GM19468 (cell line): ENCODE results near the gene WDR82.
A peak's percentile ranks its signal among the peaks of the same experiment; 100 is the strongest.

Experiments used
- ATAC-seq: cut with Tn5 transposase; IDR thresholded peaks from one replicate; pipeline ENCODE4 v1.9.1; 2021; ENCODE audit warnings: mild to moderate bottlenecking, moderate library complexity, moderate number of reproducible peaks; ENCODE audit not compliant: unreplicated experiment; ENCODE audit errors: extremely low read depth

WDR82 gene, protein sequence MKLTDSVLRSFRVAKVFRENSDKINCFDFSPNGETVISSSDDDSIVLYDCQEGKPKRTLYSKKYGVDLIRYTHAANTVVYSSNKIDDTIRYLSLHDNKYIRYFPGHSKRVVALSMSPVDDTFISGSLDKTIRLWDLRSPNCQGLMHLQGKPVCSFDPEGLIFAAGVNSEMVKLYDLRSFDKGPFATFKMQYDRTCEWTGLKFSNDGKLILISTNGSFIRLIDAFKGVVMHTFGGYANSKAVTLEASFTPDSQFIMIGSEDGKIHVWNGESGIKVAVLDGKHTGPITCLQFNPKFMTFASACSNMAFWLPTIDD

DNA sequence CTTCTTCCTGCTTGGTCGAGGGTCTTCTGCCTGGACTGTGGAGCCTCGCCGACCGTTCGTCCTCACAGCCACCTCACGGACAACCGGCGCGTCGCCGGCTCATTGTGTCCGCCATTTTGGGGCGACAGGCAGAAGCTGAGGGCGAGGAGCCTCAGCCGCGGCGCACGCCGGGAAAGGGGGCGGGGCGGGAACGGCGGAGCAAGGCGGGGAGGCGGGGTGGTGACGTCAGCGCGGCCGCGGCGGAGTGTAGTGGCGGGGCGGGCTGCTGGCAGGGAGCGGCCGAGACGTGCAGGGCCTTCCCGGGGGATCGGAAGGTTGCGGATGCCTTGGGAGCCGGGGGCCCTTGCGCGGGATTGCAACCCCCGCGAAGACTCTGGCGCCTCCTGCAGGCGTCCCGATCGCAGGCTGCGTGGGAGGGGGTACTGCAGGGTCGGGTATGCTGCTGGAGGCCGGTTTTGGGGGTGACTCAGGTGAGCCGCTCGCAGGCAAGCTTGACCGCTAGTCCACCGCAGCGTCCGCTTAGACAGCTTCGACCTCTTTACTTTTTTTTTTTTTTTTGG lies at the start of gene WDR82:
Gene WDR82 (minus strand): TSS at position 140 of the 560 bp plus-strand sequence. CDS start 288 bp downstream, outside the sequence.
- ATAC-seq, result peak; percentile 57

DNA sequence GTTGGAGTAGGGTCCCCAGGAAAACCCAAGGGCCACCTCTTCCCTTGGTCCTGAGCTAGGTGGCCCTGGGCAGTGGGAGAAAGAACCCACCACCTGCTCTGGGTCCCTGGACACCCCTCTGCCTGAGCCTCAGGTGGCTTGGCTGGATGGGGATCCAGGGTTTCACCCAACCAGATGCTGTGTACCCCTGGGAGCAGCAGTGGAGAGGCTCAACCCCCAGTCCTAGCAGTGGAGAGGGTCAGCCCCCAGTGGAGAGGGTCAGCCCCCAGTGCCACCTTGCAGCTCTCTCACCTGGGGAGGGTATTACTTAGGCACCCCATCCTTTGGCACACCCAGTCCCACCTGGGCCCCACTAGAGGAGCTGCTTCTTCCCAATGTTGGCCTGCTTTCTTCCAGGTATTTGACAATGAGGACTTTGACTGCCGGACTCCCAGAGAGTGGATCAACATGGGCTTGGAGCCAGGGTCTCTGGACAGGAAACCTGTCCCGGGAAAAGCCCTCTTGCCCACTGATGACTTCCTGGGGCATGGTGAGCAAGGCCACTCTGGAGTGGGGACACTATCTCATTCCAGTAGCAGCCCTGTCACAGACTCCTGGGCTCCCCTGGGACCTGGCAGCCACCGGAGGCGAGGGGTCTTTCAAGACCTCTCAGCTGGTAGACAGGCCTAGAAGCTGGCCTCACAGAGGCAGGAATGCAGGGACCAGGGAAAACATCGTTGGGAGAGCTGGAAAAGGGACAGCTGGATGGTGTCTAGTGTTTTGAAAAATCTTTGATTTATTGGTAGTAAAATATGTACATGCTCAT lies 49.2 kb upstream of the WDR82 start:
- ATAC-seq, result no peak

DNA sequence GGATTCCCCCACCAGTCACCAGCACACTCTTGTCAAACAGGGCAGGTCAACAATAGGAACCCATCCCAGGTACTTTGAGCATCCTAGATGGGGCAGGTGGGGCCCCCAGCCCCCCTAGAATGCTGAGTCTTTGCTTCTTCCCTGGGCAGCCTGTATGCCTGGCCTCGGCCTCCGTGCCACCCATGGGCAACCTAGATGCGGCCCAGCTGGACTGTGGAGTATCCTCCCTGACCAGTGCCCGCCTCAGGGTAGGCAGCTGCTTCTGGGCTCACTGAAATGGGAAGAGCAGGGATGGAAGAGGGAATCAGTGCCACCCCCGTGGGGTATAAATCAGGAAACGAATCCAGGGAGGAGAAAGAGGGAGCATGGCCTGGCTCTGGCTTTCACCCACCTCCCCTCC lies 48.5 kb upstream of the WDR82 start:
- no peak for ATAC-seq

DNA sequence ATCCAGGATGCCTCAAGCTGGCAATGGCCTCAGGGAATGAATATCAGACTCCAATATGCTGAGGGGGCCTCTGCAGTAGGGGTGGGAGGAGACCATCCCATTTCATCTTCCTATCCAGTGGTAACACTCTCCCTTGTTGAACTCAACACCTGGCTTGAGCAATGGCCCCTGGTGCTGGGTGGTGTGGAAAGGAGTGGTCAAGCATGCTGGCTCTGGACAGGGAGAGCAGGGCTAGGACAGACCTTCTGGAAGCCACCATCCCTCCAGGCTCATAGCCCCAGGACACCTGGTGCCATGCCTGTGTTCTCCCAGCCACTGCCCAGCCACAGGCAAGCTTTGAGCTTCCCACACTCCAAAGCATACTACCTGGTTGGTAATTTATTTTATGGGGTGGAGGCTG lies 47.2 kb upstream of the WDR82 start:
- ATAC-seq, result no peak

DNA sequence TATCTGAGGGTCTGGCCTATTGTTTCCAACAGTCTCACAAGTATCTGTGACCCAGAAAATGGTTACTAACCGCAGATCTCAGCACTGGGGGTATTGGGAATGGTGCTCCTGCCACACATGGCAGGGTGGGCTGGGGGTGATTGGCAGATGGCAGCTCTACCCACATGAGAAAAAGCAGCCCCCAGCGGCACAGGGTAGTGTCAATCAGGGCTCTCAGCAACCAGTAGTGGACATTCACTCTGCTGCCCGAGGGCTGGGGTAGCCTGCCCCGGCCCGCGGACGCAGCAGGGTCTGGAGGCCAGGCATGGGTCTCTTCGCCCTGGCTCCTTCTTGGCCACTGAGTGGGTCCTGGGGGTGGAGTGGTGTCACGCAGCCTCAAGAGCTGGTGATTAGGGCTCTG lies 46.2 kb upstream of the WDR82 start:
- no peak for ATAC-seq

DNA sequence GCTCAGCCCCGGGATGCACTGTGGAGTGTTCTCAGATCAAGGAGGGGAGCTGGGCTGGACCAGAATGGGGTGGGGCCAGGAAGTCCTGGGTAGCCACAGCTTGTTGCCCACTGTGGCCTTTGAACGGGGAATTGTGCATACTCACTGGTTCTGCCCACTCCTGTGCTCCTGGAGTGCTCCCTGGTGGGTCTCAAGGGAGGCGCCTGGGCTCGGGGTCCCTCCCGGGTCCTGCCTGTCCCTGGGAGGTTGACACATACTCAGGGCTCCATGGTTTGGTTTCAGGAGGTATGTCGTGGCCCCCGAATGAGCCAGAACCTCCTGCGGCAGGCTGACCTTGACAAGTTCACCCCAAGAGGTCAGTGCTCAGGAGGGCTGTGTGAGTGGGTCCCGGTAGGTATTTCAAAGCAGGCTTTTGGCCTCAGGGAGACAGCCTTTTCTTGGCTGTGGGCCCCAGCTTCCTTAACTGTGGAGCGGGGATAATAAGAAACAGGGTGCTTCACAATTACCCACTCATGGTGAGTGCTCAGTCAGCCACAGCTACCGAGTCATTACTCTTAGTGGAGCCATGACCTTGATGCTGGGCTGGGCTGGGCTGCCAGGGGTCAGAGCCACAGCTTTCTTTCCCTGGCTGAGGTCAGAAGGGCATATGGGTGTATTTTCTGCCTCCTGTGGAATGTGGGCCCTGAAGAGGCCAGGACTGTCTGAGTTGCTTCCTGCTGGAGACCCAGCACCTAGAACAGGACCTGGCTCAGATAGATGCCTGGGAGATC lies 45.3 kb upstream of the WDR82 start:
- no peak for ATAC-seq

DNA sequence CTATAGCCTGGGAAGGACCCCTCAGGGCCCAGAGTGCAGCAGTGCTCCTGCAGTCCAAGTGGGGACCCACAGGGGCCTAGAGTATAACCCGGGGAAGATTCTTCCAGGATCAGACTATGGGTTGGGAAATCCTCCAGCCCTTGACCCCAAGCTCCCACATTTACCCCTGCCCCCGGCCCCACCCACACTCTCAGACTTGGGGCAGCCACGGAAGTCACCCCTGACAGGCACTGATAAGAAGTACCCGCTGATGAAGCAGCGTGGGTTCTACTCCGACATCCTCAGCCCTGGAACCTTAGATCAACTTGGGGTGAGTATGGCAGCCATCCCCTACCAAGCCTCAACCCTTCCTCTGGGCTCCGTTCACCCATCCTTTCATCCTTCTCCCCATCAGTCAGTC lies 44.0 kb upstream of the WDR82 start:
- no peak for ATAC-seq

DNA sequence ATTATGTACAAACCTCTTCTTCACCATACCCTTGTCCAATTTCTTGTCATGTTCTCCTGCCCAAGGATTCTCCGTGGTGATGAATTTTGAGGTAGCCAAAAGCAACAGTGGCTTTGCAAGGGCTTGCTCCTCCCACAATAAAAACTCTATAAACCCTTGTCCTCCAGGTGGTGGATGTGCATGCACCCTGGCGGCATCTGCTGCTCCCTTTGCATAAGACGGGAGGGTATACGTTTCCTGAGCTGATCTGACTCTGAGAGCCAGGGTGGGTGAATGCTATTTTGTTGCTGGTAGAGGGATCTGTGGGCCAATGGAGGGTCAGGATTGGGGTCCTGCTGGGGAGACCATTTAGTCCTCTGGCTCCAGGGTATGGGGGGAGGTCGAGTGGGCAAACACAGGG lies 43.0 kb upstream of the WDR82 start:
- ATAC-seq, result no peak

DNA sequence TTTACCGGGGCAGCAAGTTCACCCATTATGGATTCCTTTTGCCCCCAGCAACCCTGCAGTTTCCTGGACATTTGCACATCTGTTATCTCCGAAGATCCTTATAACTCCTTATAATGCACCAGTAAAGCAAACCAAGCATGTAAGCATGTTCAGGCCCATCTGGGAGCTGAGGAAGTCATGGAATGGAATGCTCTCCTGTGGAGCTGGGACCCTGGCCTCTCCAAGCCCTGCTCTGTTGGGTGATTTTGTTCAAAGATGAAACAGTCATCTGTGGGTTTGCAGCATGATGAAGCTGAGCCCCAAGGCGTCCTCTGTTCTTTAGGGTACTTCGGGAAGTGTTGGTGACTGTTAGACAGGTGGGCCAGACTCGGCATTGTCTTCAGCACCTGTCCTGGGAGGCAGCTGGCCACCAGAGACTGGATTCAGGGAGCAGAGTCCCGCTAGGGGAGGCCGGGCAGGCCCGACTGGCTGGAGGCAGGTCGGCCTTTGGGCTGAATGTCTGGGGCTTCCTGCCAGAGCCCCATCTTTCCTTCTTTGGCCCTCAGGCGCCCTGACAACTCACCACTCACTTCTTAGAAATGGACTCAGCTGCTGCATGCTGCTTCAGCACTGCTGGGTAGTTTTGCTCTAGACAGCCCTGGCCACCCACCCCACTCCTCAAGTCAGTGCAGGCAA lies 41.6 kb upstream of the WDR82 start:
- ATAC-seq, result no peak

DNA sequence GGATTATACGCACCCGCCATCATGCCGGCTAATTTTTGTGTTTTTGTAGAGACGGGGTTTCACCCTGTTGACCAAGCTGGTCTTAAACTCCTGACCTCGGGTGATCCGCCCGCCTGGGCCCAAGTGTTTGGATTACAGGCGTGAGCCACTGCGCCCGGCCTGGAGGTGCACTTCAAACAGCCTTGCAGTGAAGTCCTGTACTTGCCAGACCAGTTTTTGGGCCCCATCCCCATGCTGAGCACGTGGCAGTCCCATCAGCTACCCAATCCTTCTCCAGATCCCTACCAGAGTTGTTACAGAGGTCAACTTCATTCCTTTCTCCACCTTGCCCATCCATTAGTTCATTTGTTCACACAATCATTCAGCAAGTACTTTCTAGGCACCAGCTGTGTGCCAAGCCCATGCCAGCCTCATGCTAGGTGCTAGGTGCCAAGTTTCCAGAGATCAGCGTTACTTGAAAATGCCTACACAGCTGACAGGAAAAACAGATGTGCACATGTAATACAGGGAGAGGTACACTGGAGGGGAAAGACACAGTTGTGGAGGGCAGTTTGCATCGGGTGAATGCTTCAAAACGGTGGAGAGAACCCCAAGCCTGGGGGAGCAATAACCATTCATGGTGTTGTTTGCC lies 39.9 kb upstream of the WDR82 start:
- no peak for ATAC-seq

DNA sequence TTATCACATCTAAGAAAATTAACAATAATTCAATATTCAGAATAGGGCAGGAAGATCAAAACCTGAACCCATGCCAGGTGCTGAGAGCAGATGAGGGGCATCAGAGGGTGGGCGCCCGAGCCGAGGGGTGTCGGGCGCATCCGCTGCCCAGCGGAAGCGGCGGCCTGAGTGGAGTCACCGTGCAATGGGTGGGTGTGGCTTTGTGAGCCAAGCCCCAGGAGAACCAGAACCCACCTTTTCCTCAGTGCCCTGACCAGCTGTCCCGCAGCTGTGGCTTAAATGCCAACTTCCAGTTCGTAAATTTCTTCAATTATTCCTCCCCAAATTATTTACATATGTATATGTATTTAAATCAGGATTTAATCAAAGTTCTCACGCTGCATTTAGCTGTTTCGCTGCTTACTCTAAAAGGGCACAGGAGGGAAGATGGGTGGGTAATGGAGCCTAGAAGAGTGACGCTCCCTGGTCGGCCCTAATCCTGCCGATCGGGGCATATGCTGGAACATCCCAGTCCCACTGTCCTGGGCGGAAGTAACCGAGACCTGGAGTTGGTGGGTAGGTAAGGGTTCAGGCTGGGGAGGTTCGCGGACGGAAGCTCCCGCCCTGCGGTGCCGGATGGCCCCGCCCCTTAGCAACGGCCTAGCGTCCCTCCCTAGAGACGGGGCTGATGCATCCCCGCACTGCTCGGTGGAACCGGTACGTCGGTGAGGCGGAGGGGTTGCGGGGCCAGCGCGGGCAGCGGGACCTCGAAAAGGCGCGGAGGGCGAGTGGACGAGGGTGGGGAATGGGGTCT lies 39.0 kb upstream of the WDR82 start:
- peak; percentile 25 for ATAC-seq

DNA sequence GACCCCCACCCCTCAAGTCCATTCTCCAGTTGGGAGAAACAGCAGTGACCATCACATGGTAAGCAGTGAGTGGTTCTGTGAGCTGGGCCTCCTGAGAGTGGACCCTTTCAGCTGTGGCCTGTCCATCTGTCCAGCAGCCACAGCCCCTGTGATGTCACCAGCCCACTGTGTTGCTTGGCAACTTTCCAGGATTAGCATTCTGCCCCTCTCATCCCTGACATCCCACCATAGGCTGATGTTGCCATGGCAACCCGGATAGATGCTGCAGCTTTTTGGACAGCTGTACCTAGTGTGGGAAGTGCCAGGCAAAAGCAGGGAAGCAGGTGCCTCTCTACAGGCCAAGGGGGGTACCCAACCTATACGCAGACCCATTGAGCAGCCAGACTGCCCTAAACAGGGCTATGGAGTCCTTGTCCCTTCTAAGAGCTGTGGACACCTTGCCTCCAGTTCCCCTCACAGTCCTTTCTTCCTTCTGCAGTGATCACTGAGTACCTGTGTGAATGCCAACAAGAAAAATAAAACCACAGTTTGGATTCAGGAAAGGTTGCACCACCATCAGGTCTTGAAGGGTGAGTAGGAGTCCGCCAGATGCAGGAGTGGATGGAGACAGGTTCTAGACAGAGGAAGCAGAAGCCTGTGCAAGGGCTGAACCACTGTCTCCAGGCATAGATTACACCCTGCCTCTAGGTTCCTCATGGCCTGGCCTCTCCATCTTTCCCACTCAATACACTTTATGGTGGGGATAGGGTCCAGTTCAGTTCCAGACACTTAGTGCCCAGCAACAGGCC lies 37.7 kb upstream of the WDR82 start, which contains the start of gene DNAH1:
Gene DNAH1 (plus strand): TSS at position 343 of the 788 bp plus-strand sequence. CDS start 6,124 bp downstream, outside the sequence.
- no peak for ATAC-seq

DNA sequence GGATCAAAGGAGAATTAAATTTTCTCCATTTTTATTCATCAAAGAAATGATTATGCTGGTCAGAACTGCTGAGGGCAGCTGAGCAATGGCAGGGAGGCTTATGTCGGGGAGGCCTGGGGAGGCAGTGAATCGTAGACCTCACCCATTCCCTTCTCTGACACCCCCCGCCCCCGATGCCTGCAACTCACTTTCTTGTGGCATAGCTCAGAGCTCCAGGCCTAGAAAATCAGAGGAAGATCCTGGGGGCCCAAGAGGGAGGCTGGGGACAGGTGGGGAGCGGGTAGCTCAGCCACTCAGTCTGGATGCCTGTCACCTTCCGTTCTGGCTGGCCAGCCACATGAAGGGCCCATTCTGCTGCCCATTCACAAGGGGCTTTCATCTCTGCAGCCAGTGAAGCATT lies 36.6 kb upstream of the WDR82 start:
- no peak for ATAC-seq

DNA sequence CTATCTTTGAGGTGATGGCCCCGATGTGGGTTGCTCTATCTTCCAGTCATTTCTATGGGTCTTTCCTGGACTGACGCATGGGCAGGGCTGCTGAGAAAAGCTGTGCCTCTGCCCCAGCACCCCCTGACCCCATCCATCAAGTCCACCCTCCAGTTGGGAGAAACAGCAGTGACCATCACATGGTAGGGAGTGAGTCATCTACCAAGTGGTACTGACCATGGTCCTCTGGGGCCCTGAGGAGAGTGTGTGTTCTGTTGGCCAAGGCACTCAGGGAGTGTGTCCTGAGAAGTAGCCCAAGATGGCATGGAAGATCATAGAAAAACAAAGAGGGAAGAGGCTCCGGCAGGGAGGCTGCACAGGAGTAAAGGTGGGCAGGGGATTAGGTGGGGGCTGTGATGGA lies 36.0 kb upstream of the WDR82 start:
- no peak for ATAC-seq

DNA sequence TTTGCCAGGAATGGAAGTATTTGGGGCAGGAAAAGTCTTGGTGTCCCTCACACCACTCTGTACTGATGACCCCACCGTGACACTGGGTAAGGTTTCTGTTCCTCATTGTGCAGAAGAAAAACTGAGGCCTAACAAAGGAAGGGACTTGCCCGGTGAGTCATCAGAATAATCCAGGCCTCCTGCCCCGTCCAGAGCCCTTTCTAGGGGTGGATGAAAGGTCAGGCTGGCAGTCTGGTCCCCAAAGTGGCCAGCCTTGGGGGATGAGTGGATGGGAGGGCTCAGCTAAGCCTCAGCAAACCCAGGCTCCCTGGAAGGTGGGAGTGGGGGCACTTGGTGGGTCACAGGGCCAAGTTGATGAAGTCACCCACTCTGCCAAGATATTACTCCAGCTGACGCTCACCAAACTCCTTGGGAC lies 35.3 kb upstream of the WDR82 start:
- peak; percentile 75 for ATAC-seq

DNA sequence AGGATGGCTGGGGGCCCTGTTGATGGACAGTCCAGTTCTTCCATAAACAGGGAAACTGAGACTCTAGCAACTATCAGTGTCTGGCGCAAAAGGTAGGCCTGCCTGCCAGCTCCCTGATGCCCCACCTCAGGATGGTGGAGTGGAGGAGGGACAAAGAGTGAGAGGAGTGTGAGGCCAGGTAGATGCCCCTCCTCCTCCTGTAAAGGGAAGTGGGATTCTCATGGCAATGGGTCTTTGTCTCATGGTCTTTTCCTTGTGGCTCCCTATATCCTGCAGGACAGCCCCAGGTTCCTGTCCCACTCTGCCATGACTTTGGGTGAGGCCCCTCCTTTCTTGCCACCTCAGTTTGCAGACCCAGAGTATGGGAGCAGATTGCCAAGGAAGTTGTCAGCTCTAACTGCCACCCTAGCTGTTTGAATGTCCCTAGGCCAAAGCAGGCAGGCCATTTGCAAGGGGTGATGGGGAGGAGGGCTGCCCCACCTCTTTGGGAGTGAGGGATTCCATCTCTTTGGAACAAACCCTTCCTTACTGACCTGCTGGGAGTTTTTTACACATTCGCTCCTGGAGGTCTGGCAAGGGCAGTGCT lies 34.8 kb upstream of the WDR82 start:
- no peak for ATAC-seq

DNA sequence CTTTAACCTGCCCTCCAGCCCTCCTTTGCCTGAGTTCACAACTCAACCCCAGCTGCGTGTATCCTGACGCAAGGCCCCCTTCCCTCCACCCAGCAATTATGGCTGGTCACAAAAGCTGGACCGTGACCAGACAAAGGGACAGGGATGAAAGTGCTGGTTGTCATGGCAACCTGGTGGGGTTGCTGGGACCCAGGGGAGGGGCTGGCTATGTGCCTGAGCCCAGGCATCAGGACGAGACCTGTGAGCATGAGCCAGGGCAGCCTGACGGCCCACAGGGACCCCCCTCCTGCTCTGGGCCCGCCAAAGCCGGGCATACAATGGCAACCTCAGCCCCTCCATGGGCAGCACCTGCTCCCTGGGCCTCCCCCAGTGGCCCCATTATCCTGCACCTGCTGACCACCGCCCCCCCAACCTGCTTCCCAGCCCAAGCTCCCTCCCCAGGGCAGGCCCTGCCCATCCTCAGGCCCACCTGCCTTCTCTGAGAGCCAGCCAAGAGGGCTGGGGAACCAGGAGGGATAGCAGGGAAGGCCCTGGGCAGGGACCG lies 33.2 kb upstream of the WDR82 start:
- ATAC-seq, result no peak
